HG03060 (cell line): ENCODE measurements around the gene PRR15.

Experiments used
- ATAC-seq: cut with Tn5 transposase; IDR thresholded peaks from one replicate; pipeline ENCODE4 v1.9.1; 2021; ENCODE audit warnings: low read depth, moderate number of reproducible peaks; ENCODE audit not compliant: unreplicated experiment

The PRR15 gene

GRCh38 chr7:29607889-29608288 lies 44.3 kb downstream of the PRR15 start:
- no peak for ATAC-seq

DNA sequence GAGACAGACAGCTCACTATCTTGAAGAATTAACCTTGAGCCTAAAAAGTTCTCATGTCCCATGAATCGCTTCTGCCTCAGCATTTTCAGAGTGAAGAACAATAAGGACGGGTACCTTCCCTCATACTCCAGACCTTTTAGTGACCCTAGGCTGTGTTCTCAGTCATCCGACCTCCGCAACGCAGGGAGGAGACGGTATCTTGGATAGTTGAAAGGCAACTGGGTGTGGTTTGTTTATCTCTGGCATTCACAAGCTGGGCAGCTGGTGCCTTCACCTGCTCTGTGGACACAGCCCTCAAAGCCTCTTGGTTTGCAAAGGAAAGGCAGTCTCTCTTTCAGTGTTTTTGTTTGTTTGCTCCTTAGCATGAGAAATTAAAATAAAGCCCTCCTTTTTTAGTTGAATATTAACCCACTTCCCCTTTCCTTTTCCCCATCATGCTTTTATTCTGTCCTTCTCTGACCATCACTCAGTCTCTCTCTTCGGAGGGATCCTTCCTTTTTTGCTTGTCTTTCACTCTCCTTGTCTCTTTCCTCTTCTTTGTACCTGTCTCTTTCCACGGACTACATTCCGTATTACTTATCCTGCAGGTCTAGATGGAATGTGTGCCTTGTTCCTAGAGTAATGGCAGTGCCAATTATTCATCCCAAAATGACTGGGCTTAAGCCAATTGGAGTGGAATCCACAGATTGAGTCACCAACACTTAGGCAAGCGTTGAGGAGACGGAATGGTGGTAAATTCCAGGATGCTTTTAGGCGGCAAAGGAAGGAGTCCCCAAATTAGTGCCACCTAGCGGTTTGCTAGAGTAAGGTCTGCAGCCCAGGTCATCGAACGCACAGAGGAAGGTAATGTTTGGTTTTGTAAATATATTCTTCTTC lies 45.8 kb downstream of the PRR15 start:
- no peak for ATAC-seq

- ATAC-seq = no peak
Observed at GRCh38 chr7:29610086-29610485, 46.5 kb downstream of the PRR15 start.

DNA sequence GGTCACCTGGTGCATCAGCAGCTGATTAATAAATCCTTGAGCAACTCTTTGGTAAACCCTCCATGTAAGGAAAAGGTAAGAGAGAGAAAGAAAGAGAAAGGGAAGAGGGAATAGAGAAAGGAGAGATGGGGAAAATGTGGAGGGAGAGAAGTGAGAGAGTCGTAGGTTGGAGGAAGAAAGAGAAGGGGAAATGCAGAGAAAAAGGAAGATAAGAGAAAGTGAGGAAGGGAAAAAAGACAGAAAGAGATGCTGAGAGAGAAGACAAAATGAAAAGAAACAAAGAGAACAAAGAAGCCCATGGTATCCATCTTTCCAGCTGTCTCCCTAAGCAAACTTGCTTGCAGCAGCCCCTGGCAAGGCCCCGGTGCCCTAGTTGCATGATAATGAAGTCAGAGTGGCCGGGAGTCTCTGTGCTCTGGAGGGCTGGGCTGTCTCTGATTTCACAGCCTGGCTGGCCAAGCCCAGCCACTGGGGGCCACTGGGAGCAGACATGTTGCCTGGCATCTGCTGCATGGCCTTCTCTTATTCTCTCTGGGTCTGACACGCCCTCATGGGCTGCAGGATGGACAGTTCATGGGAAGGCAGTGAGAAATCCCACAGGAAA lies 48.4 kb downstream of the PRR15 start:
- ATAC-seq = no peak

- no peak for ATAC-seq
Observed at GRCh38 chr7:29612596-29612995, 49.0 kb downstream of the PRR15 start.

DNA sequence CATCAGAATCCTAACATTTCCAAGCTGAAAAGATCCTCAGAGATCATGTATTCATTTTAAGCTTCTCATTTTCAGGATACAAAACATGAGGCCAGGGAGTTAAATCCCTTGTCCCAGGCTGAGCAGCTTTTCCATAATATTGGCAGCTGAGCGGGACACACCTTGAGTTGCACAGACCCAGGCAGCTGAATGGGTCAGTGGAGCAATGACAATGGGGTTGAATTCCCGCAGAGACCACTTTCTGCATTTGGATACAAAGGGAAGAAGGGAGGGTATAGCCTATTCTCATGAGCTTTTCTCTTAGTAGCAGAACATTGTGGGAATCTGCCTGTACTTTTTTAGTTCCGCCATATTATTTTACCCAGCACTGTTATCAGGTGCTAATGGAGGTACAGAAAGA lies 49.5 kb downstream of the PRR15 start:
- no peak for ATAC-seq

DNA sequence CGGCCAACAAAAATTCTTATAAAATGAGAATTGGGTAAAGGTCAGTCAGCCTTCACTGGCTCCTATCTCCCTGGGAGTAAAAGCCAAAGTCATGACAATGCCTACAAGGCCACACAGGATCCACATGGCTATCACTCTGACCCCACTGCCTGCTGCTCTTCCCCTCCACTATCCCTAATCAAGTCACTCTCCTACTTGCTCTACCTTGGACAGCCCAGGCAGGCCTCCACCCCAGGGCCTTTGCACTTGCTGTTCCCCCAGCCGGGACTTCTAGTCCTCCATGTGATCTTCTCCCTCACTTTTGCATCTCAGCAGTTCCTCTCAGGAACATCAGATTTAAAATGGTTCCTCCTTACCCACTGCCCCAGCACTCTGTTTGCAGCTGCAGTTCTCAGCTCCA lies 50.6 kb downstream of the PRR15 start:
- ATAC-seq = no peak
